DMS114 treated with DMSO at 0.1 percent for 48 hours (cell line): ENCODE measurements around the gene MAD2L1.

ENCODE experiments used
- DNase-seq: peaks from one replicate; lab custom pipeline; 2025; ENCODE audit not compliant: unreplicated experiment; lab: John Stamatoyannopoulos, UW

The MAD2L1 gene

DNA sequence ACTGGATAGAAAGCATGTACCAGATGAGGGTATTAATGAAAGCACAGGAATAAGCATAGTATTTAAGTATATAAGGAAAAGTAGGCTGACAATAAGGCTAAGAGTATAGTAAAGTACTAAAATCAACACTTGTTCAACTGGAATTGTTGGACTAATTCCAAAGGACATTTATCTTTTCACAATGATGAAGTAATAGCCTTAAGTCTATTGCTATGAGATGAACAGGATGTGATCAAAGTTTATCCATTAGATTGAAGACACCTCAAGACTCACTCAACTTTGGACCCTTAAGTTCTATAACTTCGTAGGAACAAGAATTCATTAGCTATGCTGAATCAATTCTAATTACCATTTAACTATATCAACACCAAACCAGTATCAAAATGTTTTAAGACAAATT, 7.6 kb downstream of the MAD2L1 start:
- no peak for DNase-seq

DNA sequence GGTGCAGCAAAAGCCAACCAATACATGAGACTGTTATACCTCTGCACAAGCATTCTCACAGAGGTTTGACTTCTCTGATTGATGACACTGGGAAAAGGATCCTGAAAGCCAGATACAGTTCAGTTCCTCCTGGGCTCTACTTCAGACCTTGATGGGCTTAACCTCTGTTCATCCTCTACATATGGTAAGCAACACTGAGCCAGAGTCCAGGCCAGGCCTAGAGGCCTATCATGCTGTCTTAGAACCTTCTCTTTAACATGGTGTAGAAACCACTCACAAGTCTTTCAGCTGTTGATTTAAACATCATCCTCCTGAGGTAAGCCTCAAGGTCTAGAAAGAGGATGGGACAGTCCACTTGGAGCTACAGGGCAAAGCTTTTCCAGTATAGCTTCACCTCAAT, 9.2 kb downstream of the MAD2L1 start:
- no peak for DNase-seq

DNA sequence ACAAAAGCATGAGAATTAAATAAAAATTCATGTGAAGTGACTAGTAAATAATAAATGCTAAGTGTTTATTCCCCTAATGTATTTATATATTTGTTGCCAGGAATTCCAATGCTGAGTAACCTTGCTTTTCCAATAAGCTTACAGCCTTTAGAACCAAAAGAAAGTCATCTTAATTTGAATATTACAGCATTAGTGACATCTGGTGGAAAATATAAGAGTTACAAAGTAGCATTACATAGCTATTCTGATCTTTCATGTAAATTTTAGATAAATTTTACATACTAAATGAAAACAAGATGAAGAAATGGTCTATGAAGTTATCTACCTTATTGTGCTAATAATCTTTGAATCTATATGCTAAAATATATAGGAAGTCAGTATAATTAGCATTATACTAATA, 10.4 kb downstream of the MAD2L1 start:
- DNase-seq = peak; percentile 6

DNA sequence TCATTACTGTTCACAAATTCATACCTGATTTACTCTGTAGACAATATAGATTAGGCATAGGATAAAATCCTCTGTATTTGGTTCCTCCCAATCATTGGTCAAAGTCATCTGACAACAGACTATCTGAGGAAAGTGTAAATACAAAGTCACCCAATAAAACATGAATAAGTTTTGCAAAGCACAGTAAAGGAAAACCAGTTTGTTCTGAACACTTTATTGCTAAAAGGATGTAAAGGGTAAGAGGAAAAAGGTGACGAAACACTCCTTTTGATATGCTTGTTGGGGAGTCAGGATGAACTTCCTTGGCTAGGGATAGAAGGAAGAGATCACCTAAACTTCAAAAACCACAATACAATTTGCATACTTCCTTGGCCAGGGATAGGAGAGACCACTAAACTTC, 10.9 kb downstream of the MAD2L1 start:
- DNase-seq = no peak

DNA sequence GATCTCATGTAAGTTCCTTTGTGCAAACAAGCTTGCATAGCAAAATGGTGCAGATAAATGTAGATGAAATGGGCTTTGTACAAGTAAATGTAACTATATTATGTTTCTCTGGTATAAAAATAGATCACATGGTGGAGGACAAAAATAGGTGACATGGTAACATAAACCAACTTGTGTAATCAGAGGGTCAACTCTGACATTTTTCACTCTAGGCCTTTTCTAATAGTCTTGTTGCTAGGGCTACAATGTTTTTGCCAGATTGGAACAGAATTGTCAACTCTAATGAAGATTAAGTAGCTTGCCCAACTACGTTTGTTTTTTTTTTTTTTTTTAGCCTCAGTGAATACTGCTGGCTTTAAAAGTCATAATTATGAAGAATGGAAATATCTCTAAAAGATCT, 11.5 kb downstream of the MAD2L1 start:
- DNase-seq = no peak

DNA sequence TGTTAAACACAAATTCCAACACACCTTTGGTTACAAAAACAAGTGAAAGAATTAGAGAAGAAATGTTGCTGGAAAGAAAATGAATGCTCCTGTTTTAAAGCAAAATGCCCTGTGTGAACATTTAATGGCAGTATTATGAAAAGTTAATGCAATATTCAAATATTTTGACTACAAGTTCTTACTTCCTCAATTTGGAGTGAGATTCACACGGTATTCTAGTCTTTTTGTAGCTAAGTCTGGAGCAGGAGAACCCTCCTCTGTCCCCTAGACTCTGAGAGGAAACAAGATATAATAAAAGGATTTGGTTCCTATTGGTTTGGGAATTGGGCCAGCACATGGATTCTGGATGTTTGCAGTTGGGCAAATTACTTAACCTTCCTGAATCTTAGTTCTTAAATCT, 12.7 kb downstream of the MAD2L1 start:
- DNase-seq = no peak

DNA sequence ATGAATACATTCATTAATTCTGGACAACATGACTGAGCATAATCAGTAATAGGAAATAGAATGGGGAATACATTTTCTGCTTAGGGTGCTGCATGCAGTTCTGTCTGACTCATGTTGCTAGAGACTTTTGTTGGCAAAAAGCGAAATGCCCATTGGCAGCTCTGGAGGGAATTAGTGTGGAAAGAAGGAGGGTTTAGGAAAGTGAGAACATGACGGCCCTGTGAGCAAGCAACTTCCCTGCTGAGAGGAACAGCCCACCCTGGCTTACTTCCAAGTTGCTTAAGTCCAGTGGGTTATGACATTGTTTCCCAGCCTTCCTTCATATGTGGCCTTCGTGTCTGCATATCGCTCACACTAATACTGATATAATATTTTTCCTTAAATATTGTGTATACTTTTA, 13.8 kb downstream of the MAD2L1 start:
- no peak for DNase-seq

DNA sequence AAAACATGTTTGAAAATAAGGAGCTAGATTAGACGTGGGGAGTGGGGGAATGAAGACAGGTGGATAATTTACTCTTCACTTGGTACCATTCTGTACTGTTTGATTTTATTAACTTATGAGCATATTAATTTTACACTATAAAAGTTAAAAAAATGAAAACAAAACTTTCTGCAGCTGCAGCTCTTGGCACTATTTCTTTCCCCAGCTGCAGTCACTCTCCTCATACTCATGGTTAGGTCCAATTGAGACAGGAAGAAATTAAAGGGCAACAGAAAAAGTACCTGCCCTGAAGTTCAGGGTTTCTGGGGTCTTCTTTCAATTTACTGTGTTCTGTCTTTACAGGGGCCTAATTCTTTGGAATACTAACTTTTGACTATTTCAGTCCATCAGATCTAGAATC, 15.4 kb downstream of the MAD2L1 start:
- DNase-seq = no peak

DNA sequence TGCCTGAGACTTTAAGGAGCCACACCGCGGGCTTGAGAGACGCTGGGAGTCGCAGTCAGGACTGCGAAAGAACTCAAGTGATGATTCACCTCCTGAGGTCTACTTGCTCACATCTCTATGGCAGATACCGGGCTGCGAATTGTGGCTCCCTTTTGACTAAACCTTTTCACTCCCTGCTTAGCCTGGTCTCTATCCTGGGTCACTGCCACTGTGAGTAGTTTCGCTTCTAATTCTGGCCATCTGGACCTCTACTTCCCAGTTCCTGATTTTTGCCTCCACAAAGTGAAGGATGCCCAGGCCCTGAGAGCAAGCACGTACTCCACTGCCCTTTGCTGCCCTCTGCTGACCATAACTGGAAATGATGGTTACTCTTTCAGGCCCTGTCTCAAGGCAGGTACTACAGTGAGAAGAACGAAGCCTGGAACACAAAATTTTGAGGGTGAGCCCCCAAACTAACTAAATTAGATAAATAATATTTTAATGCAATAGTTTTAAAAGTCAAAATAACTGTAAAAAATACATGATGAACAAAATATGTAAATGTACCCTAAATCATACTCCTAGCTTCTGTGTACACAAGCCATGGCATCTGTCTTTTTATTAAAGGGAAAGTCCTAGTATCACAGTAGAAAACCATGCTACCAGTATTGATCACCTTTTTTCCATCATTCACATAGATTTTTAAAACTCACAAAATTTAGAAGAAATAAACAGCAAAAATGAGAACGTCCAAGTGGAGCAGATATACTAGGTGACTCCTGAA, 16.7 kb downstream of the MAD2L1 start:
- DNase-seq = peak; percentile 38

DNA sequence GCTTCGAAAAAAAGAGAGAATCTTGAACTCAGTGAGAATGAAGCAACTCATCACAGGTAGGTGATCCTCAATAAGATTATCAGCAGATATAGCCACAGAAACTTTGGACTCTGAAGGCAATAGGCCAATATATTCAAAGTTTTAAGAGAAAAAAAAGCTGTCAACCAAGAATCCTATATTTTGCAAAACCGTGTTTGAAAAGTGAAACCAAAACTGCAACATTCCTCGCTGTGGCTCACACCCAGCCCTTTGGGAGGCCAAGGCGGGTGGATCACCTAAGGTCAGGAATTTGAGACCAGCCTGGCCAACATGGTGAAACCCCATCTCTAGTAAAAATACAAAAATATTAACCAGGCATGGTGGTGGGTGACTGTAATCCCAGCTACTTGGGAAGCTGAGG, 22.8 kb downstream of the MAD2L1 start:
- no peak for DNase-seq

DNA sequence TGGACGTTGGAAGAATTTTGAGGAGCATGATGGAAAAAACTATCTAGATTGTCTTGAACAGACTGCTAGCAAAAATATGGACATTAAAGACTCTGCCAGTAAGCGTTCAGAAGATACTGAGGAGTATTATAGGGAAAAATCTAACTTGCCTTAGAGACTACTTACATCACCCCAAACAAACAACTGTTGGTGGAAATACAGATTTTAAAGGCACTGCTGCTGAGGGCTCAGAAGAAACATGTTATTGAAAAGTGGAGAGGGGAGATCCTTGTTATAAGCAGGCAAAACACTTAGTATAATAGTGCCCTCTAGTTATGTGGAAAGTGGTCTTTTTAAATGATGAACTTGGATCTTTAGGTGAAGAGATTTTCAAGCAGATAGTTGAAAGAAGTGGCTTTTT, 29.2 kb downstream of the MAD2L1 start:
- no peak for DNase-seq

DNA sequence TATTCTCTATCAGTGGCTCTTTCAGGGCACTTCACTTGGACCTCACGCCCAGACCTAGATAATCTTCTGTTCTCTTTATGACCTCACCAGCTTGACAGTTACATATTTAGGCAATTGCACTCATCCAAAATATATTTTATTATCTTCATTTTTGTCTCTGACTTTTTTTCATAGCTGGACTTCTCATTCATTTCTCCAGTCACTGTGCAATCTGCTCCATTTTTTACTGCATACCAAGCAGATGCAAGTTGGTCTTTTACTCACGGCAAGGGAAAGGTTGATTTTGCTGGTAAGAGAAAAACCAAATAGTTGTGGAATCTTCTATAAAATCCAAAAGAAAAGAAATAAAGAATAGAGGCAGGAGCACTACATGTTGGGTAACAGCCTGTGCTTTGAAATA, 31.7 kb downstream of the MAD2L1 start:
- no peak for DNase-seq

DNA sequence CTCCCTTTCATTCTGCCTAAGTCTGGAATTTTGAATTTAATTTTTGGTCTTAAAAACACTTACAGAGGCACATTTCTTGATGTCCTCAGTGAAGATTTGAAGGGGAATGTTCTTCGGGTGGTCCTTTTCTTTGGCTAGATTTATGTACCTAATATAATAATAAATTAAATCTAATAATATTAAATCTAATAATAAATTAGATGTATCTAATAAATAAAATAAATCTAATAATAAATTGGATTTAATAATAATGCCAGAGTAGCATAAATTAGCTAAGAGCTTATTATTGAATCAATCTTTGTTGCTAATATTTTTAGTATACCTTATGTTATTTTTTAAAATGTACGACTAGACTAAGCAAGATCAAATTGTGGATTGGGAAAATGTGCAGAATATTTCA, 39.8 kb downstream of the MAD2L1 start:
- DNase-seq = no peak

DNA sequence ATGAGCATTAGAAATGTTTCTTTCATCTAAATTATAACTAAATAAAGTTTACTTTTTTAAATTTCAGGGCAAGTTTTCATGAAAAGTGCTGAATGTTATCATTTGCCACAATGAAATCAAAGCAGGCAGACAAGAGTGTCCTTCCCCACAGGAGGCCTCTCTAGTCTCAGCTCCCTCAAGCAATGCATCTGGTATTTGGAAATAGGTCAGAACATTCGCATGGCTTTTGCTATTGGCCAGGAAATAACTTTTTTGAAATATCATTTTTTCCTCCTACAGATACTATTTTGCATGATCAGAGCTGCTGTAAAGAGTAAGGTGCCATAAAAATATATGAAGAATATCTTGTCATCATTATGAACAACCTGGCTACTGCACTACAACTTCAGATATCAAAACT, 41.1 kb downstream of the MAD2L1 start:
- DNase-seq = no peak

DNA sequence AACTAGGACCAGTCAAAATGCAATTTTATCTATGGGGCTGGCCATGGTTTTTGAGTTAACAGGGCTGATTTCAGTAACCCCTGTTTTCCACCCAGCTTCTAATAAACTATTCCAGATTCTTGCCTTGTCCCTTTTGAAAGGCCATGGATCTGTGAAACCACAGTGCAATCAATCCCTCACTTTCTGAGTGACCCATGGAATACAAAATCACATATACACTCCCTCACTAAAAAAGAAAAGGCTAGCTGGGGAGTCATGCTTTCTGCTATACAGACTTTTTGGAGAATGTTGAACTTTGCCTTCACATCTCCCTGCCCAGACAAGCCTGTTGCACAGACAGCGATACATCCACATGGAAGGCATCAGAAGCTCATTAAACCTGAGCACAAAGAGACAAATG, 47.9 kb downstream of the MAD2L1 start:
- no peak for DNase-seq

DNA sequence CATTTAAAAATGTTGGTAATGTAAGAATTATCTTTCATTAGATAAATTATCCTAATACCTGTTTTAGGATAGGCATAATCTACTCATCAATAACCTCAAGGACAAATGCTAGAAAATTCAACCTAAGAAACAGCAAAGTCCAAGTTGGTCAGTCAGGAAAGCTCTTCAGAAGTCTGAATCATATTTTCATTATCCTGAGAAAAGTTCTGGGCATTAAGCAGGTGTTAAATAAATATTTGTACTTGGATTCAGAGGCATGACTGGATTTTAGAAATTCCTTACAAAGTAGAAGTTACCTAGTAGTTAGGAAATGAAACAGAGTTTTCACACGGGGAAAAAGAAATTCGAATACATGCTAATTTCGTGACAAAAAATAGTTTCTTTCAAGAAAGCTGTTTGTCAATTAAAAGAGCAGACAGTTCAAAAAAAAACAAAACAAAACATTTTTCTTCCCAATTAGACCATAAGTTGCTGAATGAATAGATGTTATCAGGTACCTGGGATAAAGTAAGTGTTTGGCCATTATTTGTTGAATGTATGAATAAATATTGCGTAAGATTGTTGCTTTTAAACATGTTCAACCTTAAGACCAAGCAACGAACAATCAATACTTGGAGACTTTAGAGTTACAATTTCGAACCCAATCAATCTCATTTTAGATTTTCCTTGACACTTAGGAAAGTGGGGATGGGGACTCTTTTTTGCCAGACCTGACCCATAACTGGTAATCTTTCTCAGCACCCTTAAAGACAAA, 48.5 kb downstream of the MAD2L1 start:
- DNase-seq = no peak

DNA sequence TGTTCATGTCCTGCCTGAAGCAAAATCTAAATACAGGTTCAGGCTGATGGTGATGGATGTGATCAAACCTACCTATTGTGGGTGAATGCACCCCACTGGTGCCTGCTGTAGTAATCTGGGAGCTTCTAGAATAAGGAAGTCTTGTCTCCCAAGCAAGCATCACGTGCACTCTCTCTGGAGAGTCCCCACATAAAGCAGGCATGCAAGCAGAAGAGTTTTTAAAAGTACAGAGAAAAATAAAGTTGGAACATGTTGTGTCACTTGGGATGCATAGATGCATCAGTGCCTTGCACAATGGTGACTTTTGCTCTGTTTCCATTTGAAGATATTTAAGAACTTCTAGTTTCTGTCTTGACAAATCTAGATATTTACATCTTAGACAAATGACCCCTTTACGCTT, 54.9 kb downstream of the MAD2L1 start:
- DNase-seq = no peak

DNA sequence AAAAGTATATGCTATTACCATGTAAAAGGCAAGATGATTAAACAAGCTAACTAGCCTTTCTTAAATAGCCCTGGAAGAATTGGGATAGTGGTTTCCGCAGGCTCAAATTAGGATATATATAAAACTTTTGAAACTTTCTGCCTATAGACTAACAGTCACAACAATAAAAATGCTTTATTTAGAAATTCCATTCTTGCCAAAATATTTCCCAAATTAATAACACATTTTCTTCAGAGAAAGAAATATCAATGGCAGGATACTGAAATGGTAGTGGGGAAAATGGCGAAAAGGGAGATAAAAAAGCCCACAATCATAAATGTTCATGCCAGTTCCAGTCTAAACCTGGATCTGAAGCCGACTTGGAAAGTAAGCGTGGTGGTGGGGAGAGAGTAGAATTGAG, 56.0 kb downstream of the MAD2L1 start:
- DNase-seq = no peak

DNA sequence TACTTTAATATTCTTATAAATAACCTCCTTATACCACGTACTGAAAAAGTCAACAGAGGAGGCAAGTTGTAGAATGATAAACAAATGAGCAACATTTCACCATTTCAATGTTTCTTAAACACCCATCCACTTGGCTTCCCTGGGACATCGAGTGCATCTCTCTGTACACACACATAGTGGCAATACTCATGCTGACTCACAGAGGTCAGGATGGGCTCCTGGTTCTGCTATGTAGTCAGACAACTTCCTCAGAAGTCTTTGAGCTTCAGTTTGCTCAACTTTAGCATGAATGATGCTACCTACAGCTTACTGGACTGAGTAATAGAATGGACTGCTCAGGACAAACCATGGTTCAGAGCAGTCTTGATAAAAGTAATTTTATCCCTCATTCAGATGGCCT, 56.9 kb downstream of the MAD2L1 start:
- no peak for DNase-seq

DNA sequence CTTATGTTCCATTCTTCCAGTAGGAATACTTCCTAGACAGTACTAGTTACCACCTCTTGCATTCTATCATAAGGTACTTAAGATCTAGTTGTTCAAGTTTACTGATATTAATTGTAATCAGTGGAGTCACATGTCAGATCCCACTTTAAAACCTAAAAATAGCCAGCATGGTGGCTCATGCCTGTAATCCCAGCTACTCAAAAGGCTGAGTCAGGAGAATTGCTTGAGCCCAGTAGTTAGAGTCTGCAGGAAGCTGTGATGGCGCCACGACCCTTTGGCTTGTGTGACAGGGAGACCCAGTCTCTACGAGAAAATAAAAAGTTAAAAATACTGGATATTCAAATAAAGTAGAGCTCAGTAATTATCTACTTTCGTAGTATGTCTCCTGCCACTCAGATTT, 57.7 kb downstream of the MAD2L1 start:
- no peak for DNase-seq

DNA sequence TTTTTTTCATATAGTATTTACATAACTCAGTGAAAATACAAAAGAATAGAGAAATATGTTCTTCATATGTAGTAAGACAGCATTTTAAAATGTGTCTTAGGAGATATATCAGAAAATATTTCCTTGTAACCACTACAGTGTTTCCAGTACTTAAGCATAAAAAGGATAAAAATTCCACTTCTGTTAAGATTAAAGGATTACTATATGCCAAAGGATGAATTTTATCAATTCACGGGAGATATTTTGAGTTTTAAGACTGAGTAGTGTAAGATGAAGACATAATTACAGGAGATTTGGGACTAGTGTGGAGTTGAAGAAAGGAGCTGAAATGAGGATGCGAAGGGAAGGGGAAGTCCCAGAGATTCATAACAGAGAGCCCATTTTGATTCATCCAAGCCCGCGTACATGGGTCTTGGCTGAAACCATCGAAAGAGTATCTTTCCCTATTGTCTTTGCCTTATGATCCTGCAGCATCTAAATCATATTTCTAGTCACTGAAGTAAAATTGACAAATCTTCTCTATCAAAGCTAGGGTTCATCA, 58.7 kb downstream of the MAD2L1 start:
- no peak for DNase-seq

DNA sequence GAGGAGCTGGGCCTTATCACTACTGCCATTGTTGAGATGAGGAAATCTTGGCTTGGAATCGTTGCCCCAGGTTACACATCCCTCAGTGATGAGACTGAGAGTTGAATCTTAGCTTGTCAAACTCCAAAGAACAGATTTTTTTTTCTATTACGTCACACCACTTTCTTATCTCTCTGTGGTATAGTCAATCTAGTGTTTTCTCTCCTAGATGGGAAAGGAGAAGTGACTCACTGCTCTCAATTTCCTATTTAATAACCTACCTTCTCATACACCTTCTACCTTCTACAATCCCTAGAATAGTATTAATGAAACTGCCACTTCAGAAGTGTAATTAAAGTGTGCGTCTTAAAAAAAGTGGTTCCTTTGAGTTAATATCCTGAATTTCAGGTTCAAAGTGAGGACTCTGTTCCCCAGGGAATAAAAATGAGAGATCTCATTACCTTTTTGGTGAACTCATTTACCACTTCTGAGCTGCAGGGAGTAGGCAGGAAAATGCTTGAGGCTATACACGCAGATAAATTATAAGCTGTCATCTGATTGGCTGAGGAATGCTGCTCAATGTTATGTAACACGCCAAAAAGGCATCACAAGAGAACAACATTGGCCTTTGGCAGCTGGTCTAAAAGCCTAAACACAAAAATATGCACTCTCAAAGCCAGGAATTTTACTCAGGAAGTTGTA, 59.3 kb downstream of the MAD2L1 start:
- no peak for DNase-seq
